ENCODE results near the gene ANKRD23. TPM values are rescaled to one million over a fixed set of nuclear protein-coding genes. Genes with fewer than 3 reads are reported as not detected.

ANKRD23 gene
- total and polyA plus RNA-seq, 3 donors from 2014 or later: 5.3 to 7.5 (median 6.8) TPM

DNA sequence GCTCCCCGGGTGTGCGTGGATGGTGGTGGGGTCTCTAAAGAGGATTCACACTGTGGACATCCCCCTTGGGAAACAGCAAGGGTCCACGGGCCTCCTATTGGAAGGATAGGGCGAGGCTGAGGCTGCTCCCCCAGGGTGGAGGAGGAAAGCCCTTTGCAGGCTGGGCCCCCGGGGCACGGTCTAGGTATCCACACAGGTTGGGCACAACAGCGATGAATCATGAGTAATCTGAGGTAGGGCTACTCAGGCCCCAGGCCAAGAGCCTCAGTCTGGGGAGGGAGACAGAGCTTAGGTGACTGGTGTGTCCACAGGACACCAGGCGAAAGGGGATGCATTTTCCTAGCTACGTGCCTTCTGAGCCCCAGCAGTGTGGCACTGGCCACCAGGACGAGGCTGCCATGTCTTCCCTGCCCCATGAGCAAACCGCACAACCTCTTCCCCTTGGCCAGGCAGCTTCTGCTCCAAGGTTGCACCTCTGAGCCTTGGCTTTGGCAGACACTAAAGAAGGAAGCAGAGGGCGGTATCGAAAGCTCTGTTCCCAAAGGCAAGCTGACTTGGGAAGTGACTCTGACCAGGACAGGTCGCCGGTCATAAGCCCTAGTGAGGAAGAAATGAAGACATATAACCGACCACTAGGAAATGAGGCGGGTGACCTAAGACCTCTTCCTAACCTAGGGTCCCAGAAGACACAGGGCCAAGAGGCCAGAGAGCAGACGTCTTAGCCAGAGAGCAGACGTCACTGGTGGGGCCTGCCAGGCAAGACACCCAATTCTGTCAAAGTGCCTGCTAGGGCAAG is 40.7 kb upstream of the ANKRD23 start:
- Histone ChIP-seq H3K4me3 (no peak overlapping the region), H3K27me3 (no peaks in the 10 kb centered on the region), H3K27ac (no peak overlapping the region), H3K9me3 (no peaks in the 10 kb centered on the region), H3K4me1 (peaks cover 11% of the 10 kb centered on the region), H3K36me3 (ENCODE audit: low read depth, missing control alignments) (no peaks in the 10 kb centered on the region)
- intact Hi-C loops (cut with DNase I; ENCODE audit: low total_unique reads): no loop called here
- no peak for DNase-seq
- TF ChIP-seq, protein P1, sequence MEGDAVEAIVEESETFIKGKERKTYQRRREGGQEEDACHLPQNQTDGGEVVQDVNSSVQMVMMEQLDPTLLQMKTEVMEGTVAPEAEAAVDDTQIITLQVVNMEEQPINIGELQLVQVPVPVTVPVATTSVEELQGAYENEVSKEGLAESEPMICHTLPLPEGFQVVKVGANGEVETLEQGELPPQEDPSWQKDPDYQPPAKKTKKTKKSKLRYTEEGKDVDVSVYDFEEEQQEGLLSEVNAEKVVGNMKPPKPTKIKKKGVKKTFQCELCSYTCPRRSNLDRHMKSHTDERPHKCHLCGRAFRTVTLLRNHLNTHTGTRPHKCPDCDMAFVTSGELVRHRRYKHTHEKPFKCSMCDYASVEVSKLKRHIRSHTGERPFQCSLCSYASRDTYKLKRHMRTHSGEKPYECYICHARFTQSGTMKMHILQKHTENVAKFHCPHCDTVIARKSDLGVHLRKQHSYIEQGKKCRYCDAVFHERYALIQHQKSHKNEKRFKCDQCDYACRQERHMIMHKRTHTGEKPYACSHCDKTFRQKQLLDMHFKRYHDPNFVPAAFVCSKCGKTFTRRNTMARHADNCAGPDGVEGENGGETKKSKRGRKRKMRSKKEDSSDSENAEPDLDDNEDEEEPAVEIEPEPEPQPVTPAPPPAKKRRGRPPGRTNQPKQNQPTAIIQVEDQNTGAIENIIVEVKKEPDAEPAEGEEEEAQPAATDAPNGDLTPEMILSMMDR (IDR thresholded peaks at IDR 0.05): no peak
- WGBS, 2 donors: 89 to 90% methylated on average over 14 to 19 of the region's 19 CpGs

DNA sequence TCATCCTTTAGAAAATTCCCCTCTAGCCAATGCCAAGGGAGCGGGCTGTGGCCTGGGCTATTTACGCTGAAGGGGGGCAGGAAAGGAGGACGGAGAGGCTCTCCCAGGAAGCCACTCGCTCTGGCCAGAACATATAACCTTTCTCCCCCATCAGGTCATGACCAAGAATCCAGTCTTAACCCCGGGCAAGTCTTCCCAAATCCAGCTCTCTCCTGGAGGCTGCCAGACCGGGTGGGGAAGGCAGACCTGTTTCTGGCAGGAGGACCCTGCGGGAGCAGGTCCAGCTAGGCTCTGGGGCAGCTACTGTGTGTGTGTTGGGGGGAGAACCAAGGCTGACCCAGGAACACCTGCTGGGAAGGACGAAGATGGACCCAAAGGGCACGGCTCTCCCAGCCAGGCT is 39.5 kb upstream of the ANKRD23 start:
- H3K27ac ChIP-seq: no peak overlapping the region

DNA sequence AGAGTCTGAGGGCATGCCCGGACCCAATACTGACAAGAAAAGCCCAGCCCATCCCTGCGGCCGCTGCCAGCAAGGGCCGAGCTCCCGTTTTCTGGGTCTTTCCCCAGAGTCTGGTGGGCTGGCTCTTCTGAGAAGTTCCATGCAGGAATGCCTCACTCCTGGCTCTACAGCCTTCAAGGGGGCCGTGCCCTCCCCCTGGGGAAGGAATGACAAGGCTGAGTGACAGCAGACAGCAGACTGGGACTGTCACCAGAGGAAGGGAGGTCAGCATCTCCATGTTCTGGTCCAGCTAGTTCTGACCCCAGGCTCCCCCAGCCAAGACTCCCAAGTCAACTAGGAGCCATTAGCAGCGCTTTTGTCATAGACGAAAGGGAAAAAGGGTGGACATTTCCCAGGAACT is 39.1 kb upstream of the ANKRD23 start:
- Histone ChIP-seq H3K9me3 (no peaks in the 10 kb centered on the region), H3K27ac (no peak overlapping the region), H3K4me3 (no peak overlapping the region), H3K36me3 (ENCODE audit: low read depth, missing control alignments) (no peaks in the 10 kb centered on the region), H3K4me1 (peaks cover 13% of the 10 kb centered on the region), H3K27me3 (no peaks in the 10 kb centered on the region)
- TF ChIP-seq POLR2A (IDR thresholded peaks at IDR 0.05): no peak
- TF ChIP-seq, protein P1 (IDR thresholded peaks at IDR 0.05): no peak
- WGBS, 2 donors: 91 to 95% methylated on average over 8 of the region's 8 CpGs
- DNase-seq: no peak
- intact Hi-C loops (cut with DNase I; ENCODE audit: low total_unique reads): no loop called here

More for the DNA sequence above, 39.5 kb upstream of the ANKRD23 start:
- no peak for DNase-seq
- H3K9me3 ChIP-seq: no peaks in the 10 kb centered on the region
- intact Hi-C loops (cut with DNase I; ENCODE audit: low total_unique reads): no loop called here
- no peaks in the 10 kb centered on the region for H3K36me3 ChIP-seq (ENCODE audit: low read depth, missing control alignments)
- WGBS, 2 donors: 87 to 90% methylated on average over 5 to 8 of the region's 9 CpGs
- TF ChIP-seq, protein P1 (IDR thresholded peaks at IDR 0.05): no peak
- no peak for TF ChIP-seq POLR2A (IDR thresholded peaks at IDR 0.05)
- H3K27me3 ChIP-seq: no peaks in the 10 kb centered on the region
- peaks cover 16% of the 10 kb centered on the region for H3K4me1 ChIP-seq
- H3K4me3 ChIP-seq: no peak overlapping the region

DNA sequence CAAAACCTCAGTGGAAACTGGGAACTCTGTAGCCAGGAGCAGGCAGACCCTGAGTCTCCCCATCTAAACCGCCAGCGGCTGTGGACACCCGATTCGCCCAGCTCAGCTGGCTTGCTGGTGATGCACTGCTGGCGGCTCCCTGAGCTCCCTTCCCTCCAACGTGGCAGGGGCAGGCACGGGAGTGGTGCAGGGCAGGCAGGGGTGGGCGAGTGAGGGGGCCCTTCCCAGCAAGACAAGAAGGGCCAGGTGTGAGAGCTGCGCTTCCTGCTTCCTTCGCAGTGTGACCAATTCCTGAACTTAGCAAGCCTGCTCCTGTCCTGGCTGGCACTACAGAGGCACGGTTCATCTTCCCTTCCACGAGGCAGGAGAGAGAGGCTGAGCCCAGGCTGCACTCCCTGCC is 38.4 kb upstream of the ANKRD23 start:
- intact Hi-C loops (cut with DNase I; ENCODE audit: low total_unique reads): no loop called here
- TF ChIP-seq POLR2A (IDR thresholded peaks at IDR 0.05): no peak
- TF ChIP-seq, protein P1 (IDR thresholded peaks at IDR 0.05): no peak
- DNase-seq: no peak

More for the DNA sequence above, 38.4 kb upstream of the ANKRD23 start:
- 73 to 77% methylated on average over 6 to 12 of the region's 12 CpGs for WGBS, 2 donors
- no peaks in the 10 kb centered on the region for H3K27me3 ChIP-seq
- H3K27ac ChIP-seq: no peak overlapping the region
- no peaks in the 10 kb centered on the region for H3K9me3 ChIP-seq
- H3K36me3 ChIP-seq (ENCODE audit: low read depth, missing control alignments): no peaks in the 10 kb centered on the region
- peaks cover 6% of the 10 kb centered on the region for H3K4me1 ChIP-seq
- H3K4me3 ChIP-seq: no peak overlapping the region
